B cell (primary cell): ENCODE data around the gene SART3.

Source experiments
- EZH2 ChIP-seq: IDR thresholded peaks from 2 replicates; pipeline ENCODE4 v1.6.1; 2012; ENCODE audit warnings: borderline replicate concordance, low read depth, mild to moderate bottlenecking, moderate library complexity, low read length; ENCODE audit not compliant: insufficient read depth, poor library complexity, severe bottlenecking
- TF ChIP-seq, protein P1 (sequence below): fragments of 200-600 bp; IDR thresholded peaks from one replicate; pipeline ENCODE4 v1.8.0; 2022; ENCODE audit warnings: antibody characterized with exemption, mild to moderate bottlenecking

GRCh38 chr12:108516511-108517275 lies 44.3 kb downstream of the SART3 start:
- TF ChIP-seq, protein P1, sequence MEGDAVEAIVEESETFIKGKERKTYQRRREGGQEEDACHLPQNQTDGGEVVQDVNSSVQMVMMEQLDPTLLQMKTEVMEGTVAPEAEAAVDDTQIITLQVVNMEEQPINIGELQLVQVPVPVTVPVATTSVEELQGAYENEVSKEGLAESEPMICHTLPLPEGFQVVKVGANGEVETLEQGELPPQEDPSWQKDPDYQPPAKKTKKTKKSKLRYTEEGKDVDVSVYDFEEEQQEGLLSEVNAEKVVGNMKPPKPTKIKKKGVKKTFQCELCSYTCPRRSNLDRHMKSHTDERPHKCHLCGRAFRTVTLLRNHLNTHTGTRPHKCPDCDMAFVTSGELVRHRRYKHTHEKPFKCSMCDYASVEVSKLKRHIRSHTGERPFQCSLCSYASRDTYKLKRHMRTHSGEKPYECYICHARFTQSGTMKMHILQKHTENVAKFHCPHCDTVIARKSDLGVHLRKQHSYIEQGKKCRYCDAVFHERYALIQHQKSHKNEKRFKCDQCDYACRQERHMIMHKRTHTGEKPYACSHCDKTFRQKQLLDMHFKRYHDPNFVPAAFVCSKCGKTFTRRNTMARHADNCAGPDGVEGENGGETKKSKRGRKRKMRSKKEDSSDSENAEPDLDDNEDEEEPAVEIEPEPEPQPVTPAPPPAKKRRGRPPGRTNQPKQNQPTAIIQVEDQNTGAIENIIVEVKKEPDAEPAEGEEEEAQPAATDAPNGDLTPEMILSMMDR, result no peak
- TF ChIP-seq EZH2, result no peak
